ENCODE data around the gene GABRB2. TPM values are rescaled to one million over a fixed set of nuclear protein-coding genes. Genes with fewer than 3 reads are reported as not detected.

The GABRB2 gene
- total and polyA plus RNA-seq, 2 of the 13 experiments (the other 11 are each of a cell fraction or from before 2014, with no cell fraction given) = 0.01 TPM; not detected in 1

DNA sequence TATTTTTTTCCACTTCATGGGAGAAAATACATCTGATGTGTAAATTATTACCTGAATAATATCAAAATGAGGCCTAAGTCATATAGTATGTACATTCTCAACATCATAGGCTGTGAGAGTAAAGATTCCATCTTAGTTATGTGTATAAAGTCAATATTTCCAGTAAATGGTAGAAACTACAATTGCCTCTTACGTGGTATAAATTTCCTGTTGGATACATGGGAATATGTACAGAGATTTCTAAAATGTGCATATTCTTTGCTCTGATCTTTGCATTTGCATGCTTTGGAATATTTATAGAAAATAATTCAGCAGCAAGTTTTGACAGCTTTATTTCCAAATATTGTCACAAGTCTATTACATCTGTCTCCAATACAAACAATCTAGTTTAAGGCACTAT lies 78.8 kb downstream of the GABRB2 start:
- in situ Hi-C loops (cut with HindIII; ENCODE audit: extremely low pct_ligation_motif_present, low pct_unique_long_range_greater_than_20kb) = no loop called here
- no peaks in the 10 kb centered on the region for H3K4me1 ChIP-seq (ENCODE audit: insufficient read depth, low read length)
- H2AFZ ChIP-seq (ENCODE audit: low read length) = no peak overlapping the region
- no peaks in the 10 kb centered on the region for H3K9me3 ChIP-seq (ENCODE audit: low read length)
- no peaks in the 10 kb centered on the region for H4K20me1 ChIP-seq (ENCODE audit: insufficient read depth, low read length)
- H3K4me2 ChIP-seq (ENCODE audit: low read depth, low read length) = no peak overlapping the region
- WGBS (ENCODE audit: low lambda C conversion rate) = 3% methylated on average over 1 of the region's 1 CpG
- CTCF ChIA-PET (ENCODE audit: low intra/inter-chr PET ratio, low total read pairs) = no interaction called here
- H3K27me3 ChIP-seq (ENCODE audit: control insufficient read depth in 1 of 2, insufficient read depth in 2 of 2, low read length in 2 of 2) = no peaks in the 10 kb centered on the region
- no peak for ATAC-seq
- no peak overlapping the region for H3K9ac ChIP-seq (ENCODE audit: insufficient read depth, low read depth, low read length)
- intact Hi-C loops (cut with micrococcal nuclease; ENCODE audit: unreplicated experiment) = no loop called here
- no TSS peak for BruUV-seq (replicated peaks)
- POLR2A ChIA-PET = no interaction called here
- H3K36me3 ChIP-seq (replicated peaks in 1 of 2; ENCODE audit: control insufficient read depth in 1 of 2, insufficient read depth in 2 of 2, low read length in 2 of 2) = no peaks in the 10 kb centered on the region
- no peak for DNase-seq (ENCODE audit: low spot score)
- H3K4me3 ChIP-seq (replicated peaks in 1 of 3; ENCODE audit: insufficient read depth in 1 of 3, low read depth in 2 of 3, low read length in 3 of 3) = no peak overlapping the region
- H3K79me2 ChIP-seq (ENCODE audit: insufficient read depth, low read length) = no peaks in the 10 kb centered on the region
- TF ChIP-seq ZNF282 (IDR thresholded peaks at IDR 0.05; ENCODE audit: partially characterized antibody) = no peak
- no peak for TF ChIP-seq ZIK1 (CRISPR knock-in tag; IDR thresholded peaks at IDR 0.05; ENCODE audit: borderline replicate concordance, low read depth)
- no peak for TF ChIP-seq ZNF652 (CRISPR knock-in tag; IDR thresholded peaks at IDR 0.05; ENCODE audit: borderline replicate concordance, low read depth)
- TF ChIP-seq GFI1 (CRISPR knock-in tag; IDR thresholded peaks at IDR 0.05; ENCODE audit: borderline replicate concordance) = no peak
- TF ChIP-seq NFKBIZ (CRISPR knock-in tag; IDR thresholded peaks at IDR 0.05) = no peak
- TF ChIP-seq EZH2 (conservative IDR thresholded peaks at IDR 0.05; ENCODE audit: low read depth, low read length) = no peak
- TF ChIP-seq FLYWCH1 (CRISPR knock-in tag; IDR thresholded peaks at IDR 0.05) = no peak
- TF ChIP-seq, protein P1, sequence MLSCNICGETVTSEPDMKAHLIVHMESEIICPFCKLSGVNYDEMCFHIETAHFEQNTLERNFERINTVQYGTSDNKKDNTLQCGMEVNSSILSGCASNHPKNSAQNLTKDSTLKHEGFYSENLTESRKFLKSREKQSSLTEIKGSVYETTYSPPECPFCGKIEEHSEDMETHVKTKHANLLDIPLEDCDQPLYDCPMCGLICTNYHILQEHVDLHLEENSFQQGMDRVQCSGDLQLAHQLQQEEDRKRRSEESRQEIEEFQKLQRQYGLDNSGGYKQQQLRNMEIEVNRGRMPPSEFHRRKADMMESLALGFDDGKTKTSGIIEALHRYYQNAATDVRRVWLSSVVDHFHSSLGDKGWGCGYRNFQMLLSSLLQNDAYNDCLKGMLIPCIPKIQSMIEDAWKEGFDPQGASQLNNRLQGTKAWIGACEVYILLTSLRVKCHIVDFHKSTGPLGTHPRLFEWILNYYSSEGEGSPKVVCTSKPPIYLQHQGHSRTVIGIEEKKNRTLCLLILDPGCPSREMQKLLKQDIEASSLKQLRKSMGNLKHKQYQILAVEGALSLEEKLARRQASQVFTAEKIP (CRISPR knock-in tag; IDR thresholded peaks at IDR 0.05; ENCODE audit: borderline replicate concordance) = no peak
- TF ChIP-seq PLRG1 (conservative IDR thresholded peaks at IDR 0.05) = no peak
- no peak for TF ChIP-seq NFE2L2 (IDR thresholded peaks at IDR 0.05; ENCODE audit: low read length)
- no peak for TF ChIP-seq ZC3H4 (CRISPR knock-in tag; IDR thresholded peaks at IDR 0.05; ENCODE audit: borderline replicate concordance)
- TF ChIP-seq ZBTB8A (CRISPR knock-in tag; IDR thresholded peaks at IDR 0.05; ENCODE audit: borderline replicate concordance, low read depth) = no peak
- TF ChIP-seq, protein P2, sequence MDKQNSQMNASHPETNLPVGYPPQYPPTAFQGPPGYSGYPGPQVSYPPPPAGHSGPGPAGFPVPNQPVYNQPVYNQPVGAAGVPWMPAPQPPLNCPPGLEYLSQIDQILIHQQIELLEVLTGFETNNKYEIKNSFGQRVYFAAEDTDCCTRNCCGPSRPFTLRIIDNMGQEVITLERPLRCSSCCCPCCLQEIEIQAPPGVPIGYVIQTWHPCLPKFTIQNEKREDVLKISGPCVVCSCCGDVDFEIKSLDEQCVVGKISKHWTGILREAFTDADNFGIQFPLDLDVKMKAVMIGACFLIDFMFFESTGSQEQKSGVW (CRISPR knock-in tag; IDR thresholded peaks at IDR 0.05; ENCODE audit: borderline replicate concordance) = no peak
- no peak for FAIRE-seq
- no peak overlapping the region for H3K27ac ChIP-seq (ENCODE audit: extremely low read length, insufficient read depth, low read length)
